ENCODE measurements around the gene BAD. TPM values are rescaled to one million over a fixed set of nuclear protein-coding genes. Genes with fewer than 3 reads are reported as not detected.

The BAD gene
- total RNA-seq, 1 experiment from 2014 or later: 23.3 TPM

DNA sequence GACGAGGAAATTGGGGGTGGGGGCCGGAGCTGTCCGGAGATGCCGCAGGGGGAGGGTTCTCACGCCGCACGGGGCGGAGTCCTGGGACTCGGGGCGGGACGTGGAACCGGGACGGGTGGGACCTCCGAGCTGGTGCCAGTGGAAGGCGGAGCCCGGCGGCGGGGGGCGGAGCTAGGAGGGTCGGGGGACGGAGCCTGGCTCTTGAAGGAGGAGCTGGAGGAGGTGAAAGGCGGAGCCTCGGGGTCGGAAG lies 43.3 kb downstream of the BAD start:
- Histone ChIP-seq H3K23me2 (ENCODE audit: insufficient read length, low read depth, low read length, poor library complexity, severe bottlenecking) (peaks cover 16% of the 10 kb centered on the region), H3T11ph (ENCODE audit: low read length) (no peak overlapping the region), H3K4me1 (ENCODE audit: insufficient read depth, low read length) (no peaks in the 10 kb centered on the region), H2AK5ac (ENCODE audit: insufficient read length, low read length) (no peak overlapping the region), H2BK5ac (ENCODE audit: insufficient read length, low read length) (no peak overlapping the region), H3K56ac (ENCODE audit: insufficient read length, low read depth, low read length) (no peak overlapping the region), H4K8ac (replicated peaks; ENCODE audit: insufficient read length, low read depth, low read length) (no peak overlapping the region), H3K4me2 (ENCODE audit: insufficient read depth, insufficient read length, low read length) (no peak overlapping the region), H4K20me1 (ENCODE audit: control insufficient read depth, insufficient read depth, insufficient read length) (no peaks in the 10 kb centered on the region), H3K9me3 (ENCODE audit: control insufficient read depth, low read depth, low read length) (no peaks in the 10 kb centered on the region), H4K91ac (ENCODE audit: insufficient read length, low read depth, low read length) (no peak overlapping the region), H2BK15ac (ENCODE audit: low read depth, low read length) (no peak overlapping the region), H3K79me1 (ENCODE audit: insufficient read depth, low read depth, low read length, poor library complexity, severe bottlenecking) (no peaks in the 10 kb centered on the region), H2BK20ac (ENCODE audit: low read depth, low read length, poor library complexity, severe bottlenecking) (no peak overlapping the region), H3K27me3 (ENCODE audit: insufficient read depth, low read length) (no peaks in the 10 kb centered on the region), H3K4ac (ENCODE audit: low read depth, low read length) (no peak overlapping the region; the same call in 1 of the 2 replicates), H3K79me2 (ENCODE audit: insufficient read depth, low read length) (peaks cover 8% of the 10 kb centered on the region; the same call in 1 of the 2 replicates), H2BK12ac (ENCODE audit: insufficient read length, low read depth, low read length) (no peak overlapping the region), H3K23ac (ENCODE audit: insufficient read length, low read depth, low read length) (no peak overlapping the region), H4K5ac (ENCODE audit: insufficient read length, low read depth, low read length) (no peak overlapping the region), H3K14ac (ENCODE audit: insufficient read depth, low read length) (peak overlapping the region; percentile 80), H3K27ac (ENCODE audit: insufficient read length, low read depth, low read length) (no peak overlapping the region), H3K9ac (ENCODE audit: extremely low read depth, insufficient read length, low read length) (peak overlapping the region; percentile 38), H2AFZ (ENCODE audit: low read length) (no peak overlapping the region), H3K18ac (ENCODE audit: insufficient read length, low read depth, low read length) (peak overlapping the region; percentile 80), H2BK120ac (ENCODE audit: low read depth, low read length, poor library complexity, severe bottlenecking) (no peak overlapping the region)
- Mint-ChIP-seq H3K4me1 (peaks cover 22 to 28% of the 10 kb centered on the region in 2 experiments), H3K4me3 (peak overlapping the region; percentile 85 to 93), H3K36me3 (ENCODE audit: insufficient read depth in 1 of 3, low read depth in 3 of 3) (peaks cover 13 to 45% (median 26%) of the 10 kb centered on the region in 3 experiments), H3K9me3 (no peaks in the 10 kb centered on the region), H3K27me3 (ENCODE audit: low read depth) (no peaks in the 10 kb centered on the region), H3K27ac (peak overlapping the region; percentile 84 to 99 (median 93); a peak in 6 of 7 replicates)
- TF ChIP-seq CTCF (conservative IDR thresholded peaks at IDR 0.05): no peak
- no CpG with 5 or more reads among the region's 24 CpGs for WGBS (ENCODE audit: extremely low coverage, insufficient read length, low lambda C conversion rate)
- DNase-seq: peak; percentile 99
